NT2/D1 (cell line): ENCODE measurements around the gene GPS1.

Experiments
- YY1 ChIP-seq: IDR thresholded peaks from 2 replicates; pipeline ENCODE4 v1.6.1; 2011; ENCODE audit not compliant: insufficient read length, insufficient read depth
- ZNF274 ChIP-seq: IDR thresholded peaks from 2 replicates; pipeline ENCODE4 v1.6.1; 2011; ENCODE audit warnings: mild to moderate bottlenecking, low read depth, low read length

DNA sequence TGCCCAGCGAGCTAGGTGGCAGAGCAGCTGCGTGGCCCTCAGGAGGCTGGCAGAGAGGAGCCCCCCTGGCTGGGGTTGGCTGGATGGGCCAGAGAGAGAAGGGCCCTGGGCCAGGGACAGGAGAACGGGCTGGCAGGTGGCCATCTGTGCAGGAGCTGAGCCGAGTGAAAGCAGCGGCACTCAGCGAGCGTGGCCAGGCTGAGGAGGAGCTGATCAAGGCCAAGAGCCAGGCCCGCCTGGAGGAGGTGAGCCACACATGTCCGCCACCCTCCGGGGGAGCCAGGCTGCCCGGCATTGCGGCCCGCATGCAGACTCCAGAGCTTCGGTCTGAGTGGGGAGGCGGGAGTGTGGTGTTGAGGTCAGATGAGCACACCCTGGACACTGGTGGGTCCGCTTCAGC is 22.3 kb upstream of the GPS1 start:
- TF ChIP-seq YY1 (no peak), ZNF274 (no peak)
